Transverse colon (tissue), 4 donors: ENCODE results near the gene IDH3G.

Experiments used
- CTCF ChIP-seq, 5 experiments: fragments of 200-600 bp in 3 of 5; fragments of 450-650 bp in 2 of 5; sonication (generic) in 3 of 5; IDR thresholded peaks; 1 replicate in 2 of 5; 2 replicates in 3 of 5; pipeline ENCODE4 v1.5.1; 2016 to 2017; ENCODE audit warnings: antibody characterized with exemption in 5 of 5, inconsistent platforms in 3 of 5, mild to moderate bottlenecking in 2 of 5, moderate library complexity in 1 of 5
- EP300 ChIP-seq: sonication (generic); formaldehyde crosslinking; IDR thresholded peaks from one replicate; pipeline ENCODE4 v1.6.1; 2017; ENCODE audit warnings: antibody characterized with exemption, low read depth
- POLR2A ChIP-seq: fragments of 450-650 bp; IDR thresholded peaks from one replicate; pipeline ENCODE4 v1.6.1; 2016; ENCODE audit warnings: antibody characterized with exemption, mild to moderate bottlenecking, moderate library complexity
- POLR2AphosphoS5 ChIP-seq, 3 donors: sonication (generic); formaldehyde crosslinking; IDR thresholded peaks; one replicate each; pipeline ENCODE4 v1.6.1; 2016; ENCODE audit warnings: antibody characterized with exemption in 3 of 3

- no peak for TF ChIP-seq POLR2AphosphoS5 (IDR thresholded peaks at IDR 0.05)
- TF ChIP-seq POLR2A = no peak
- no peak for TF ChIP-seq CTCF (IDR thresholded peaks at IDR 0.05)
- TF ChIP-seq EP300 = no peak
Measured at GRCh38 chrX:153771415-153772315, 22.5 kb downstream of the IDH3G start.
